A549 (cell line): ENCODE data around the gene TSGA10IP. TPM values are rescaled to one million over a fixed set of nuclear protein-coding genes. Genes with fewer than 3 reads are reported as not detected.

ENCODE experiments used
- ATAC-seq, 2 experiments: fragments of 200-7000 bp in 1 of 2; fragments of >200 bp in 1 of 2; cut with Nextera tagmentation in 1 of 2; cut with Tn5 transposase in 1 of 2; 3 replicates each; pipeline versions ENCODE4 v1.8.0 to v1.9.1; 2018 to 2020; ENCODE audit warnings: mild to moderate bottlenecking in 1 of 2, moderate library complexity in 1 of 2
- CTCF ChIA-PET: fragments of 300-600 bp; sonication (Branson Sonifier 250); formaldehyde crosslinking; extraction: SDS; loops from one replicate; lab custom pipeline; 2021; ENCODE audit warnings: antibody characterized with exemption, inconsistent platforms; lab: Yijun Ruan, JAX
- POLR2A ChIA-PET: fragments of 350-600 bp; formaldehyde crosslinking; extraction: SDS; loops from one replicate; lab custom pipeline; 2021; ENCODE audit warnings: antibody characterized with exemption, inconsistent platforms; lab: Yijun Ruan, JAX
- DNase-seq, 2 experiments: peaks; one replicate each; pipeline versions ENCODE4 v3.0.0 to v3.0.0-alpha.2; 2011 to 2016; ENCODE audit warnings: low read depth in 1 of 2, low spot score in 1 of 2
- FAIRE-seq: peaks from 2 replicates; lab custom pipeline; 2011; peaks lifted over from hg19 to GRCh38; lab: Jason Lieb, UNC
- H3K27ac ChIP-seq, 2 experiments: fragments of >200 bp; sonication (Bioruptor Twin); formaldehyde crosslinking; 3 replicates each; pipeline ENCODE4 v1.5.1; 2016 to 2017
- H3K4me1 ChIP-seq: fragments of >200 bp; sonication (Bioruptor Twin); formaldehyde crosslinking; 3 replicates; pipeline ENCODE4 v1.6.1; 2016
- H3K4me2 ChIP-seq: fragments of >200 bp; sonication (Bioruptor Twin); formaldehyde crosslinking; 3 replicates; pipeline ENCODE4 v1.6.1; 2016
- H3K4me3 ChIP-seq: fragments of >200 bp; sonication (Bioruptor Twin); formaldehyde crosslinking; 3 replicates; pipeline ENCODE4 v1.5.1; 2016
- H3K9me3 ChIP-seq: fragments of >200 bp; sonication (Bioruptor Twin); formaldehyde crosslinking; 3 replicates; pipeline ENCODE4 v1.6.1; 2016
- CEBPB ChIP-seq, 2 experiments: fragments of >200 bp in 1 of 2; sonication (Bioruptor Twin) in 1 of 2; formaldehyde crosslinking in 1 of 2; IDR thresholded peaks; 2 replicates each; pipeline ENCODE4 v1.6.1; 2012 to 2016
- CHD2 ChIP-seq: fragments of 150-350 bp; IDR thresholded peaks from 2 replicates; pipeline ENCODE4 v1.6.1; 2014; ENCODE audit warnings: low read length; ENCODE audit not compliant: partially characterized antibody
- E2F6 ChIP-seq: IDR thresholded peaks from 2 replicates; pipeline ENCODE4 v1.6.1; 2012; ENCODE audit warnings: low read depth, borderline replicate concordance
- EHF ChIP-seq: fragments of 250-450 bp; sonication (Bioruptor Pico); IDR thresholded peaks from 2 replicates; pipeline ENCODE4 v1.5.0; 2020; ENCODE audit warnings: mild to moderate bottlenecking
- HDAC2 ChIP-seq: fragments of 200-600 bp; sonication (generic); IDR thresholded peaks from 2 replicates; pipeline ENCODE4 v1.6.1; 2016
- HOXB13 ChIP-seq: fragments of 250-450 bp; sonication (Bioruptor Pico); IDR thresholded peaks from 2 replicates; pipeline ENCODE4 v1.5.0; 2020; ENCODE audit warnings: low read depth, mild to moderate bottlenecking, moderate library complexity
- JUN ChIP-seq, 2 experiments: fragments of >200 bp; sonication (Bioruptor Twin); formaldehyde crosslinking; IDR thresholded peaks; 2 replicates in 1 of 2; 3 replicates in 1 of 2; pipeline ENCODE4 v1.6.1; 2016 to 2017
- MAX ChIP-seq: IDR thresholded peaks from 2 replicates; pipeline ENCODE4 v1.6.1; 2012
- MAZ ChIP-seq: fragments of 150-350 bp; IDR thresholded peaks from 2 replicates; pipeline ENCODE4 v1.6.1; 2014; ENCODE audit warnings: antibody characterized with exemption, low read depth, low read length, borderline replicate concordance
- NFE2L2 ChIP-seq: fragments of 150-350 bp; conservative IDR thresholded peaks from 2 replicates; pipeline ENCODE4 v1.6.1; 2014; ENCODE audit warnings: low read length
- RARB ChIP-seq: fragments of 250-450 bp; sonication (Bioruptor Pico); IDR thresholded peaks from 2 replicates; pipeline ENCODE4 v1.8.0; 2021; ENCODE audit warnings: mild to moderate bottlenecking, moderate library complexity
- RCOR1 ChIP-seq: fragments of 150-350 bp; IDR thresholded peaks from 2 replicates; pipeline ENCODE4 v1.6.1; 2014; ENCODE audit warnings: antibody characterized with exemption, low read length, low read depth
- REST ChIP-seq: fragments of 200-600 bp; sonication (generic); IDR thresholded peaks from 2 replicates; pipeline ENCODE4 v1.6.1; 2016; ENCODE audit warnings: antibody characterized with exemption, mild to moderate bottlenecking, moderate library complexity
- RFX5 ChIP-seq: fragments of 450-650 bp; IDR thresholded peaks from 2 replicates; pipeline ENCODE4 v1.7.1; 2014; ENCODE audit warnings: antibody characterized with exemption, mild to moderate bottlenecking, moderate library complexity
- SMC3 ChIP-seq: fragments of >200 bp; sonication (Bioruptor Twin); formaldehyde crosslinking; IDR thresholded peaks from 3 replicates; pipeline ENCODE4 v1.6.1; 2018; ENCODE audit warnings: inconsistent platforms
- TP53 ChIP-seq: fragments of 250-450 bp; sonication (Bioruptor Pico); IDR thresholded peaks from 2 replicates; pipeline ENCODE4 v1.5.0; 2021; ENCODE audit warnings: mild to moderate bottlenecking, moderate library complexity
- ZSCAN20 ChIP-seq: fragments of 250-450 bp; sonication (Bioruptor Pico); IDR thresholded peaks from 2 replicates; pipeline ENCODE4 v1.8.0; 2022; ENCODE audit warnings: mild to moderate bottlenecking, moderate library complexity
- WGBS: methylation state at CpG from one replicate; pipeline ENCODE4 v1.1.6; 2017; ENCODE audit errors: missing lambda C conversion rate; 5-methylcytosine and 5-hydroxymethylcytosine counted together
- polyA plus RNA-seq, 4 experiments: library from polyadenylated mRNA; depleted of rRNA in 3 of 4; stranded (reverse); fragments of >200 nt; fragmentation: RNase III in 1 of 4; extraction: RNeasy Plus Mini Kit Qiagen cat#74134 plus additional on column Dnase treatment in 1 of 4; gene quantifications; 2 replicates in 3 of 4; 3 replicates in 1 of 4; pipeline ENCODE4 v1.2.3, GENCODE V29; 2011 to 2017
- TF ChIP-seq, protein P1 (sequence below): IDR thresholded peaks from 2 replicates; pipeline ENCODE4 v1.6.1; 2012
- TF ChIP-seq, protein P2 (sequence below): fragments of 450-650 bp; IDR thresholded peaks from 2 replicates; pipeline ENCODE4 v1.6.1; 2014; ENCODE audit warnings: antibody characterized with exemption
- TF ChIP-seq, protein P3 (sequence below): fragments of 250-450 bp; sonication (Bioruptor Pico); IDR thresholded peaks from 2 replicates; pipeline ENCODE4 v1.5.0; 2020; ENCODE audit warnings: low read depth, mild to moderate bottlenecking, moderate library complexity

Gene TSGA10IP
- polyA plus RNA-seq, 2 of the 4 experiments (the other 2 are of a cell fraction), result not detected

GRCh38 chr11:65937766-65938165 is 7.5 kb upstream of the TSGA10IP start:
- WGBS, result 51% methylated on average over 4 of the region's 4 CpGs
- H3K4me2 ChIP-seq, result no peak overlapping the region
- H3K4me1 ChIP-seq, result peaks cover 3% of the 10 kb centered on the region; the same call in 1 of the 3 replicates
- no peak overlapping the region for H3K4me3 ChIP-seq
- POLR2A ChIA-PET, result no interaction called here
- no peak overlapping the region for H3K27ac ChIP-seq
- DNase-seq (no peak), ATAC-seq (no peak), FAIRE-seq (no peak)
- H3K9me3 ChIP-seq, result no peaks in the 10 kb centered on the region
- TF ChIP-seq SMC3 (no peak), HOXB13 (CRISPR knock-in tag) (no peak), RCOR1 (no peak)
- CTCF ChIA-PET, result interaction anchor here (1.2 to 3.6 kb wide), 5 partner anchors 9 to 53 kb away, joined by 3 to 20 read pairs (median 8); partner anchors contain the start of gene FIBP

GRCh38 chr11:65941720-65942310 is 3.5 kb upstream of the TSGA10IP start:
- ATAC-seq, result no peak; a peak in 1 of 6 replicates
- H3K4me3 ChIP-seq, result no peak overlapping the region
- CTCF ChIA-PET, result interaction anchor here (1.7 to 2.2 kb wide), 2 partner anchors 9 to 53 kb away, joined by 4 to 9 read pairs; partner anchors contain the start of gene FIBP
- no peak for DNase-seq
- TF ChIP-seq REST (no peak), NFE2L2 (no peak), CEBPB (IDR thresholded peaks at IDR 0.05) (no peak), EHF (CRISPR knock-in tag) (no peak), ZSCAN20 (CRISPR knock-in tag) (no peak), MAZ (no peak), JUN (IDR thresholded peaks at IDR 0.05) (no peak), CHD2 (no peak), TP53 (CRISPR knock-in tag) (no peak), MAX (no peak), E2F6 (no peak), RARB (CRISPR knock-in tag) (no peak), HDAC2 (no peak), HOXB13 (CRISPR knock-in tag) (no peak), RFX5 (no peak)
- TF ChIP-seq, protein P1, sequence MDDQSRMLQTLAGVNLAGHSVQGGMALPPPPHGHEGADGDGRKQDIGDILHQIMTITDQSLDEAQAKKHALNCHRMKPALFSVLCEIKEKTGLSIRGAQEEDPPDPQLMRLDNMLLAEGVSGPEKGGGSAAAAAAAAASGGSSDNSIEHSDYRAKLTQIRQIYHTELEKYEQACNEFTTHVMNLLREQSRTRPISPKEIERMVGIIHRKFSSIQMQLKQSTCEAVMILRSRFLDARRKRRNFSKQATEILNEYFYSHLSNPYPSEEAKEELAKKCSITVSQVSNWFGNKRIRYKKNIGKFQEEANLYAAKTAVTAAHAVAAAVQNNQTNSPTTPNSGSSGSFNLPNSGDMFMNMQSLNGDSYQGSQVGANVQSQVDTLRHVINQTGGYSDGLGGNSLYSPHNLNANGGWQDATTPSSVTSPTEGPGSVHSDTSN, result no peak
- TF ChIP-seq, protein P2, sequence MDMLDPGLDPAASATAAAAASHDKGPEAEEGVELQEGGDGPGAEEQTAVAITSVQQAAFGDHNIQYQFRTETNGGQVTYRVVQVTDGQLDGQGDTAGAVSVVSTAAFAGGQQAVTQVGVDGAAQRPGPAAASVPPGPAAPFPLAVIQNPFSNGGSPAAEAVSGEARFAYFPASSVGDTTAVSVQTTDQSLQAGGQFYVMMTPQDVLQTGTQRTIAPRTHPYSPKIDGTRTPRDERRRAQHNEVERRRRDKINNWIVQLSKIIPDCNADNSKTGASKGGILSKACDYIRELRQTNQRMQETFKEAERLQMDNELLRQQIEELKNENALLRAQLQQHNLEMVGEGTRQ, result no peak
- TF ChIP-seq, protein P3, sequence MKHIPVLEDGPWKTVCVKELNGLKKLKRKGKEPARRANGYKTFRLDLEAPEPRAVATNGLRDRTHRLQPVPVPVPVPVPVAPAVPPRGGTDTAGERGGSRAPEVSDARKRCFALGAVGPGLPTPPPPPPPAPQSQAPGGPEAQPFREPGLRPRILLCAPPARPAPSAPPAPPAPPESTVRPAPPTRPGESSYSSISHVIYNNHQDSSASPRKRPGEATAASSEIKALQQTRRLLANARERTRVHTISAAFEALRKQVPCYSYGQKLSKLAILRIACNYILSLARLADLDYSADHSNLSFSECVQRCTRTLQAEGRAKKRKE (CRISPR knock-in tag), result no peak
- H3K4me2 ChIP-seq, result no peak overlapping the region
- H3K4me1 ChIP-seq, result no peaks in the 10 kb centered on the region
- no peak overlapping the region for H3K27ac ChIP-seq
- WGBS, result 71% methylated on average over 9 of the region's 9 CpGs
- no peaks in the 10 kb centered on the region for H3K9me3 ChIP-seq
- FAIRE-seq, result no peak
- POLR2A ChIA-PET, result no interaction called here
